Immature natural killer cell (primary cell): ENCODE results near the gene LRRC42. TPM values are rescaled to one million over a fixed set of nuclear protein-coding genes. Genes with fewer than 3 reads are reported as not detected.

Experiments
- DNase-seq, 3 donors: peaks; one replicate each; pipeline ENCODE4 v3.0.0; 2022; ENCODE audit warnings: mixed read lengths in 1 of 3
- H3K27ac Mint-ChIP-seq, 6 donors: one replicate each; pipeline ENCODE4 v1.8.0; 2020; ENCODE audit warnings: mixed read lengths in 6 of 6, mild to moderate bottlenecking in 5 of 6, inconsistent platforms in 4 of 6, moderate library complexity in 3 of 6
- H3K27me3 Mint-ChIP-seq, 3 donors: one replicate each; pipeline ENCODE4 v1.8.0; 2020 to 2021; ENCODE audit warnings: low read depth in 3 of 3, mild to moderate bottlenecking in 3 of 3, mixed read lengths in 3 of 3, moderate library complexity in 3 of 3, inconsistent platforms in 1 of 3
- H3K36me3 Mint-ChIP-seq, 3 donors: one replicate each; pipeline ENCODE4 v1.8.0; 2020; ENCODE audit warnings: mixed read lengths in 3 of 3, inconsistent platforms in 2 of 3, mild to moderate bottlenecking in 2 of 3
- H3K4me1 Mint-ChIP-seq, 2 donors: one replicate each; pipeline ENCODE4 v1.8.0; 2020; ENCODE audit warnings: inconsistent platforms in 2 of 2, mild to moderate bottlenecking in 2 of 2, mixed read lengths in 2 of 2, moderate library complexity in 1 of 2
- H3K4me3 Mint-ChIP-seq, 5 donors: one replicate each; pipeline ENCODE4 v1.8.0; 2020; ENCODE audit warnings: mild to moderate bottlenecking in 5 of 5, mixed read lengths in 5 of 5, inconsistent platforms in 3 of 5, moderate library complexity in 3 of 5
- H3K9me3 Mint-ChIP-seq, 6 donors: one replicate each; pipeline ENCODE4 v1.8.0; 2020; ENCODE audit warnings: mild to moderate bottlenecking in 6 of 6, mixed read lengths in 6 of 6, inconsistent platforms in 4 of 6, moderate library complexity in 3 of 6
- polyA plus RNA-seq, 3 donors: library from polyadenylated mRNA; unstranded; fragments of 300-500 nt; fragmentation: Illumina TruSeq; gene quantifications; one replicate each; pipeline ENCODE4 v1.2.3, GENCODE V29; 2021

The LRRC42 gene
- polyA plus RNA-seq, 3 donors from 2014 or later: 7.5 to 10.1 (median 9.8) TPM

GRCh38 chr1:54009406-54009805 is 63.3 kb downstream of the LRRC42 start:
- DNase-seq: no peak
- no peaks in the 10 kb centered on the region for H3K36me3 Mint-ChIP-seq
- H3K4me1 Mint-ChIP-seq: no peaks in the 10 kb centered on the region
- H3K27me3 Mint-ChIP-seq: peaks cover 2 to 9% (median 6%) of the 10 kb centered on the region in 3 donors
- H3K9me3 Mint-ChIP-seq: no peaks in the 10 kb centered on the region
- no peak overlapping the region for H3K27ac Mint-ChIP-seq
- no peak overlapping the region for H3K4me3 Mint-ChIP-seq

GRCh38 chr1:54010415-54011117 is 64.4 kb downstream of the LRRC42 start:
- Mint-ChIP-seq H3K9me3 (no peaks in the 10 kb centered on the region), H3K36me3 (no peaks in the 10 kb centered on the region), H3K27ac (no peak overlapping the region), H3K27me3 (peaks cover 2 to 8% (median 6%) of the 10 kb centered on the region in 3 donors), H3K4me3 (no peak overlapping the region), H3K4me1 (no peaks in the 10 kb centered on the region)
- DNase-seq: no peak

- Mint-ChIP-seq H3K4me3 (no peak overlapping the region), H3K9me3 (no peaks in the 10 kb centered on the region), H3K4me1 (no peaks in the 10 kb centered on the region), H3K27ac (no peak overlapping the region), H3K36me3 (no peaks in the 10 kb centered on the region), H3K27me3 (peaks cover 0 to 7% (median 6%) of the 10 kb centered on the region in 3 donors)
- DNase-seq: no peak
Observed at GRCh38 chr1:54011316-54012007, 65.3 kb downstream of the LRRC42 start.

GRCh38 chr1:54012008-54012325 is 65.8 kb downstream of the LRRC42 start:
- no peak overlapping the region for H3K27ac Mint-ChIP-seq
- H3K36me3 Mint-ChIP-seq: no peaks in the 10 kb centered on the region
- no peaks in the 10 kb centered on the region for H3K4me1 Mint-ChIP-seq
- H3K4me3 Mint-ChIP-seq: no peak overlapping the region
- no peak for DNase-seq
- H3K27me3 Mint-ChIP-seq: peaks cover 0 to 7% (median 5%) of the 10 kb centered on the region in 3 donors
- no peaks in the 10 kb centered on the region for H3K9me3 Mint-ChIP-seq

GRCh38 chr1:54012863-54013262 is 66.7 kb downstream of the LRRC42 start:
- H3K4me1 Mint-ChIP-seq: no peaks in the 10 kb centered on the region
- no peaks in the 10 kb centered on the region for H3K9me3 Mint-ChIP-seq
- H3K36me3 Mint-ChIP-seq: no peaks in the 10 kb centered on the region
- no peak overlapping the region for H3K27ac Mint-ChIP-seq
- no peak overlapping the region for H3K4me3 Mint-ChIP-seq
- no peak for DNase-seq
- H3K27me3 Mint-ChIP-seq: peaks cover 0 to 7% (median 3%) of the 10 kb centered on the region in 3 donors

GRCh38 chr1:54013393-54014008 is 67.4 kb downstream of the LRRC42 start:
- Mint-ChIP-seq H3K36me3 (no peaks in the 10 kb centered on the region), H3K27ac (no peak overlapping the region), H3K9me3 (no peaks in the 10 kb centered on the region), H3K4me3 (no peak overlapping the region), H3K4me1 (no peaks in the 10 kb centered on the region), H3K27me3 (peaks cover 0 to 7% (median 3%) of the 10 kb centered on the region in 3 donors)
- DNase-seq: no peak

GRCh38 chr1:54014009-54014629 is 68.0 kb downstream of the LRRC42 start:
- H3K27ac Mint-ChIP-seq: no peak overlapping the region
- DNase-seq: no peak
- H3K4me3 Mint-ChIP-seq: no peak overlapping the region
- peaks cover 0 to 7% (median 3%) of the 10 kb centered on the region in 3 donors for H3K27me3 Mint-ChIP-seq
- no peaks in the 10 kb centered on the region for H3K4me1 Mint-ChIP-seq
- H3K9me3 Mint-ChIP-seq: no peaks in the 10 kb centered on the region
- no peaks in the 10 kb centered on the region for H3K36me3 Mint-ChIP-seq

- no peaks in the 10 kb centered on the region for H3K9me3 Mint-ChIP-seq
- no peak overlapping the region for H3K27ac Mint-ChIP-seq
- H3K4me3 Mint-ChIP-seq: no peak overlapping the region
- DNase-seq: no peak
- H3K4me1 Mint-ChIP-seq: no peaks in the 10 kb centered on the region
- peaks cover 0 to 4% (median 0%) of the 10 kb centered on the region in 3 donors for H3K27me3 Mint-ChIP-seq
- H3K36me3 Mint-ChIP-seq: no peaks in the 10 kb centered on the region
Observed at GRCh38 chr1:54016343-54017282, 70.5 kb downstream of the LRRC42 start.

Other genes starting within 250 kb of the LRRC42 start
- not detected for gene GLIS1, start 207.2 kb upstream of the LRRC42 start, polyA plus RNA-seq
- 10 to 100 TPM in 1 of 3 donors, 1 to 10 TPM in 2; 4.0 to 13.6 (median 8.9) TPM for gene NDC1, start 108.1 kb upstream of the LRRC42 start, polyA plus RNA-seq
- gene YIPF1, start 56.6 kb upstream of the LRRC42 start, polyA plus RNA-seq: 10 to 100 TPM; 28.7 to 35.7 (median 29.4) TPM
- under 1 TPM in 2 of 3 donors, not detected in 1; 0.11 to 0.13 TPM for gene DIO1, start 52.2 kb upstream of the LRRC42 start, polyA plus RNA-seq
- 10 to 100 TPM; 58.6 to 72.6 (median 66.7) TPM for gene IFT25, start 651 bp upstream of the LRRC42 start, polyA plus RNA-seq
- not detected for gene LDLRAD1, start 71.8 kb downstream of the LRRC42 start, polyA plus RNA-seq
- 100 to 1,000 TPM; 633 to 969 (median 938) TPM for gene TMEM59, start 106.9 kb downstream of the LRRC42 start, polyA plus RNA-seq
- 1 to 10 TPM; 3.3 to 6.3 (median 3.9) TPM for gene TCEANC2, start 107.3 kb downstream of the LRRC42 start, polyA plus RNA-seq
- not detected for gene CDCP2, start 206.7 kb downstream of the LRRC42 start, polyA plus RNA-seq